ENCODE data around the gene SMIM1.

- TF ChIP-seq CTCF (conservative IDR thresholded peaks at IDR 0.05; ENCODE audit: low read length) (no peak), EZH2phosphoT487 (IDR thresholded peaks at IDR 0.05; ENCODE audit: borderline replicate concordance) (no peak)
Measured at GRCh38 chr1:3821004-3821403, 48.5 kb downstream of the SMIM1 start.

Data from Loucy (cell line).